Stimulated activated CD8-positive, alpha-beta memory T cell treated with anti-CD3 and anti-CD28 coated beads, Interleukin-4, amount 100 ng/mL, for 48 hours (primary cell): ENCODE measurements around the gene KIRREL1.

Experiments used
- DNase-seq: peaks from one replicate; pipeline ENCODE4 v3.0.0-alpha.2; 2020

KIRREL1 gene

GRCh38 chr1:158149175-158149574 is 155.7 kb downstream of the KIRREL1 start:
- peak; percentile 26 for DNase-seq
